ENCODE data around the gene OSBPL8. TPM values are rescaled to one million over a fixed set of nuclear protein-coding genes. Genes with fewer than 3 reads are reported as not detected.

Gene OSBPL8
- total RNA-seq, 2 experiments from 2014 or later, result 84.4 to 85.7 TPM

- no peak overlapping the region for H3K4me3 Mint-ChIP-seq
- no peaks in the 10 kb centered on the region for H3K9me3 Mint-ChIP-seq
- H3K36me3 Mint-ChIP-seq, result peaks cover 7% of the 10 kb centered on the region
- no peaks in the 10 kb centered on the region for H3K27me3 Mint-ChIP-seq
- DNase-seq, result no peak
- H3K27ac Mint-ChIP-seq, result no peak overlapping the region
- peaks cover 69% of the 10 kb centered on the region for H3K4me1 Mint-ChIP-seq
Measured at GRCh38 chr12:76547526-76547925, 12.0 kb downstream of the OSBPL8 start.

DNA sequence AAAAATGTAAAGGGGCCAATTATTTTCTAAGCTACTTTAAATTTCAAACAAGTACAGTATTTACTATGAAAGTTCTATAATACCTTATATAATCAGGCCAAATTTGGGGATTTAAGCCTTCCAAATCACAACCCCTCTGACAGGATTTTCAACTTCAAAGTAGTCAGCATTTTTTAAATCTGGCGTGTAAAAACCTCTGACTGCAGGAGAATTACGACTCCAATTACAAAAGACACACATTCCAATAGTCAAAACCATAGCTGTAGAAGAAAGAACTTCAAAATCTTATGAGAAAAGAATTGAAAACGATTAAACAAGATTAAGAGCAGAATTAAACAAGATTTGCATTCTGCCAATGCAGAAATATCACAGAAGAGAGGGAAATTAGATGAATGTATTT lies 12.7 kb downstream of the OSBPL8 start:
- Mint-ChIP-seq H3K9me3 (no peaks in the 10 kb centered on the region), H3K4me1 (peaks cover 70% of the 10 kb centered on the region), H3K36me3 (peaks cover 8% of the 10 kb centered on the region), H3K4me3 (no peak overlapping the region), H3K27ac (no peak overlapping the region), H3K27me3 (no peaks in the 10 kb centered on the region)
- no peak for DNase-seq

GRCh38 chr12:76545486-76545885 lies 14.1 kb downstream of the OSBPL8 start:
- DNase-seq, result no peak
- H3K4me3 Mint-ChIP-seq, result no peak overlapping the region
- H3K27me3 Mint-ChIP-seq, result no peaks in the 10 kb centered on the region
- no peak overlapping the region for H3K27ac Mint-ChIP-seq
- peaks cover 61% of the 10 kb centered on the region for H3K4me1 Mint-ChIP-seq
- H3K9me3 Mint-ChIP-seq, result no peaks in the 10 kb centered on the region
- peaks cover 8% of the 10 kb centered on the region for H3K36me3 Mint-ChIP-seq

- H3K36me3 Mint-ChIP-seq, result peaks cover 6% of the 10 kb centered on the region
- H3K27ac Mint-ChIP-seq, result no peak overlapping the region
- H3K9me3 Mint-ChIP-seq, result no peaks in the 10 kb centered on the region
- H3K4me1 Mint-ChIP-seq, result peaks cover 57% of the 10 kb centered on the region
- no peak overlapping the region for H3K4me3 Mint-ChIP-seq
- DNase-seq, result no peak
- no peaks in the 10 kb centered on the region for H3K27me3 Mint-ChIP-seq
Measured at GRCh38 chr12:76544601-76545261, 14.8 kb downstream of the OSBPL8 start.

DNA sequence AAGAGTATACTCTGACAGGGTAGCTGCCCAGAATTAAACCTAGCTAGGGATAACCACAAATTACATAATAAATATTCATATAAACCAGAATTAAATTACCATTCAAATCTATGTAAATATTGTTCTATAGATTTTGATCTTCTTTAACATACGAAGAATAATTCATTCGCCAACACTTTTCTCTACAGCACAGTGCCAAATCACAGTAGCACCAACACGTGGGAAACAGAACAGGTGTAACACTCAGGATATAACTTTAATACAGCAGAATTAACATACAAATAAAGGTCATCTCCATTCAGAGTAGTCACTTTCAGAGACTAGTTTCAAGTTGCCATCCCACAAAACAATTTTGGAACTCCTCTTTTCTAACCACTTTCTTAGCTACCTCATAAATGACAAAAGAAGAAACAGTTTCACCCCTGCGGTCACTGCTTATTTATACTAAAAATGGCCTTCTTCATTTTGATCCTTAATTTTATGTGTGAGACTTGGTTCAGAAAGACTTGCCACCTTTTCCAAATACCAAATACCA lies 15.7 kb downstream of the OSBPL8 start:
- Mint-ChIP-seq H3K27me3 (no peaks in the 10 kb centered on the region), H3K4me1 (peaks cover 51% of the 10 kb centered on the region), H3K4me3 (no peak overlapping the region), H3K9me3 (no peaks in the 10 kb centered on the region), H3K27ac (no peak overlapping the region), H3K36me3 (peaks cover 3% of the 10 kb centered on the region)
- DNase-seq, result no peak

DNA sequence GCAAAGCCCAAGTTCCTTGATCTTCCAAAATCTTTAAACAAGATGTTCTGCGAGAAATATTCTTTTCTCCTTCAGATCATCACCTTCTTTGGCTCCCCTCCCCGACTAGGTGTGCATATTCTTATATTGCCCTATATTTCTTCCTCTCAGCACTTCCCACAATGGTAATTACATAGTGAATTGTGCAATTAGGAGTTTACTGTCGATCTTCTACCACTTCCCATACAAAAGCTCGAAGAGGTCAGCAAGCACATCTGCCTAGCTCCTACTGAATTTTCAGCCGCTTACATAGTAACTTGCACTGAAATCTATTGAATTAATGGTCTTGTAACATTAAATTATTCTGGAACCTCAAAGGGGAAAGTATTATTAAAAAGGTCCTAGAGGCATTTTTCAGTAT lies 16.7 kb downstream of the OSBPL8 start:
- DNase-seq, result no peak
- peaks cover 3% of the 10 kb centered on the region for H3K36me3 Mint-ChIP-seq
- H3K4me1 Mint-ChIP-seq, result peaks cover 41% of the 10 kb centered on the region
- no peak overlapping the region for H3K27ac Mint-ChIP-seq
- H3K4me3 Mint-ChIP-seq, result no peak overlapping the region
- H3K9me3 Mint-ChIP-seq, result no peaks in the 10 kb centered on the region
- no peaks in the 10 kb centered on the region for H3K27me3 Mint-ChIP-seq

DNA sequence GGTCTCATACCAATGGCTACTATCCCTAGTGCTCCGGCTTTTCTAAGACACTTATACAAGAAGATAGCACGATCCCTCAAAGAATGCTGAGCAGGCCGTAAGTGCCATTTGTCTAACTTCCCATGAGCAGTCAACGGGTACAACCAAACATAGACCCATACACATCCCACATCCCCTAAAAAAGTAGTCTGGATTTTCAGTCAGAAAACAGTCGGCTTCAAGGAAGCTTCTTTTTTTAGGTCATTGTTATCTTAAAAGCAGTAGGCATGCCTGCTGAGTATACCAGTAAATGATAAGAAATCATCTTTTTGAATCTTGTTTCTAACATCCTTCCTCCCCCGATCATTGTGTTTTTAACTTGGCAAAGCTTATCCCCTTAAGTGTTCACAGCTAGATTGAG lies 19.8 kb downstream of the OSBPL8 start:
- Mint-ChIP-seq H3K4me1 (peaks cover 22% of the 10 kb centered on the region), H3K4me3 (no peak overlapping the region), H3K36me3 (peaks cover 19% of the 10 kb centered on the region), H3K9me3 (peaks cover 3% of the 10 kb centered on the region), H3K27ac (no peak overlapping the region), H3K27me3 (no peaks in the 10 kb centered on the region)
- DNase-seq, result no peak

DNA sequence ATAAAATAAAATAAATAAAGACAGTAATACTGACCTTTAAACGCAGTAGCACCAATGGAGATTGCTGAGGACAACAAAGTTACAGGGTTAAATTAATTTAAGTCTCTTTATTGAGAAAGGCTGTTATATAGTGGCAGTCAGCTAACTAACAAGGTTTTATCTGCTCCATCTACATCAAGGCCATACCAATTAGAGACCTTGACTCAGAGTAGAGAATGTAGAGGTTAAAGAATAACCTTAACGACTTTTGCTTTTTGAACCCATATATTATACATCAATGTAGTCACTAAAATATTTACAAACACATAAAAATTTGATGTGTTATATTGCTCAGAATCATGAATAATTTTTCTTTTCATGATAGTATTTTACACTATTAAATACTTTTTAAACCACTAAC lies 21.6 kb downstream of the OSBPL8 start:
- Mint-ChIP-seq H3K27me3 (no peaks in the 10 kb centered on the region), H3K4me1 (peaks cover 22% of the 10 kb centered on the region), H3K4me3 (no peak overlapping the region), H3K27ac (no peak overlapping the region), H3K36me3 (peaks cover 29% of the 10 kb centered on the region), H3K9me3 (peaks cover 3% of the 10 kb centered on the region)
- DNase-seq, result no peak

- Mint-ChIP-seq H3K27me3 (no peaks in the 10 kb centered on the region), H3K9me3 (peaks cover 3% of the 10 kb centered on the region), H3K36me3 (peaks cover 32% of the 10 kb centered on the region), H3K4me3 (no peak overlapping the region), H3K27ac (no peak overlapping the region), H3K4me1 (peaks cover 17% of the 10 kb centered on the region)
- DNase-seq, result no peak
Measured at GRCh38 chr12:76536546-76536945, 23.0 kb downstream of the OSBPL8 start.

DNA sequence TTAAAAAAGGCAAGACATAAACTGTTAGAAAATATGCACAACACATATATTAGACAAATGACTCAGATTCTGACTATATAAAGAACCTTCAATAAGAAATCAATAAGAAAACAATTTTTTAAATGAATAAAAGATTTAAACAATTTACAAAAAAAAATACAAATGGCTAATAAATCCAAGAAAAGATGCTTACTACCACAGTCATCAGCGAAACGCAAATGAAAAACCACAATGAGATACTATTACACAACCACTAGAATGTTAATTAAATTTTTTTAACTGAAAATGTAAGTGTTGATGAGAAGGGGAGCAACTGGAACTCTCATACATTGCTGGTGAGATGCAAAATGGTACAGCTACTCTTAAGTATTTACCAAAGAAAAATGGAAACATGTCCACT lies 24.4 kb downstream of the OSBPL8 start:
- Mint-ChIP-seq H3K27me3 (no peaks in the 10 kb centered on the region), H3K36me3 (peaks cover 42% of the 10 kb centered on the region), H3K27ac (no peak overlapping the region), H3K4me3 (no peak overlapping the region), H3K4me1 (peaks cover 28% of the 10 kb centered on the region), H3K9me3 (peaks cover 6% of the 10 kb centered on the region)
- no peak for DNase-seq

DNA sequence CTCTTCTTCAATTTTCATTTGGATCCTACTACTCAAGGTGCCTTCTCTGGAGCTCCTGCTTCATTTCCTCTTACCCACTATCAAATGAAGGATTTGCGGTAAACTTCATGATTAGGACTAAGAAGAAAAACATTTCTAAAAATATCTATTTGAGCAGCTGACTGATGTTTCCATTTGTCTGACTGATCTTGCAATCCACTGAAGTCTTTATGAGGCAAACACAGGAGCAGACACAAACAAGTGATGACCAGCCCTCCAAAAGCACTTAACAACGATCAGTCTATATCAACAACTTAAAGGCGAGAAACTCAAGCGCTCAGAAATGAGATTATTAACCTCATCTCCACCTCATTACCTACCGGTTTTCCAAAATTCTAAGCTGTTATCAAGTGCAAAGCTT lies 26.2 kb downstream of the OSBPL8 start:
- H3K36me3 Mint-ChIP-seq, result peaks cover 49% of the 10 kb centered on the region
- DNase-seq, result no peak
- no peak overlapping the region for H3K4me3 Mint-ChIP-seq
- no peak overlapping the region for H3K27ac Mint-ChIP-seq
- H3K27me3 Mint-ChIP-seq, result no peaks in the 10 kb centered on the region
- H3K9me3 Mint-ChIP-seq, result peaks cover 6% of the 10 kb centered on the region
- H3K4me1 Mint-ChIP-seq, result peaks cover 34% of the 10 kb centered on the region

GRCh38 chr12:76532520-76532919 lies 27.1 kb downstream of the OSBPL8 start:
- Mint-ChIP-seq H3K9me3 (peaks cover 6% of the 10 kb centered on the region), H3K4me3 (no peak overlapping the region), H3K36me3 (peaks cover 50% of the 10 kb centered on the region), H3K27ac (no peak overlapping the region), H3K4me1 (peaks cover 34% of the 10 kb centered on the region), H3K27me3 (no peaks in the 10 kb centered on the region)
- no peak for DNase-seq

- DNase-seq, result no peak
- Mint-ChIP-seq H3K4me1 (peaks cover 35% of the 10 kb centered on the region), H3K4me3 (no peak overlapping the region), H3K36me3 (peaks cover 44% of the 10 kb centered on the region), H3K9me3 (peaks cover 4% of the 10 kb centered on the region), H3K27me3 (no peaks in the 10 kb centered on the region), H3K27ac (no peak overlapping the region)
Measured at GRCh38 chr12:76531056-76531455, 28.5 kb downstream of the OSBPL8 start.

- DNase-seq, result no peak
- Mint-ChIP-seq H3K27ac (no peak overlapping the region), H3K27me3 (no peaks in the 10 kb centered on the region), H3K36me3 (peaks cover 39% of the 10 kb centered on the region), H3K4me1 (peaks cover 37% of the 10 kb centered on the region), H3K9me3 (peaks cover 3% of the 10 kb centered on the region), H3K4me3 (no peak overlapping the region)
Measured at GRCh38 chr12:76530516-76530915, 29.1 kb downstream of the OSBPL8 start.

- H3K4me1 Mint-ChIP-seq, result peaks cover 33% of the 10 kb centered on the region
- peaks cover 37% of the 10 kb centered on the region for H3K36me3 Mint-ChIP-seq
- no peaks in the 10 kb centered on the region for H3K27me3 Mint-ChIP-seq
- DNase-seq, result no peak
- no peak overlapping the region for H3K4me3 Mint-ChIP-seq
- H3K27ac Mint-ChIP-seq, result no peak overlapping the region
- peaks cover 3% of the 10 kb centered on the region for H3K9me3 Mint-ChIP-seq
Measured at GRCh38 chr12:76529226-76529918, 30.2 kb downstream of the OSBPL8 start.

- Mint-ChIP-seq H3K36me3 (peaks cover 52% of the 10 kb centered on the region), H3K9me3 (peaks cover 24% of the 10 kb centered on the region), H3K27me3 (no peaks in the 10 kb centered on the region), H3K4me3 (no peak overlapping the region), H3K4me1 (peaks cover 35% of the 10 kb centered on the region), H3K27ac (no peak overlapping the region)
- no peak for DNase-seq
Measured at GRCh38 chr12:76523408-76523807, 36.2 kb downstream of the OSBPL8 start.

Measured in activated naive CD8-positive, alpha-beta T cell treated with anti-CD3 and anti-CD28 coated beads for 36 hours (primary cell).